GM19438 (cell line): ENCODE measurements around the gene PI4KA.

Experiments
- ATAC-seq: cut with Tn5 transposase; IDR thresholded peaks from one replicate; pipeline ENCODE4 v1.9.1; 2021; ENCODE audit warnings: low read depth; ENCODE audit not compliant: unreplicated experiment

PI4KA gene

GRCh38 chr22:20881869-20882815 lies 23.5 kb upstream of the PI4KA start:
- no peak for ATAC-seq

- ATAC-seq, result no peak
Observed at GRCh38 chr22:20881231-20881630, 22.6 kb upstream of the PI4KA start.

DNA sequence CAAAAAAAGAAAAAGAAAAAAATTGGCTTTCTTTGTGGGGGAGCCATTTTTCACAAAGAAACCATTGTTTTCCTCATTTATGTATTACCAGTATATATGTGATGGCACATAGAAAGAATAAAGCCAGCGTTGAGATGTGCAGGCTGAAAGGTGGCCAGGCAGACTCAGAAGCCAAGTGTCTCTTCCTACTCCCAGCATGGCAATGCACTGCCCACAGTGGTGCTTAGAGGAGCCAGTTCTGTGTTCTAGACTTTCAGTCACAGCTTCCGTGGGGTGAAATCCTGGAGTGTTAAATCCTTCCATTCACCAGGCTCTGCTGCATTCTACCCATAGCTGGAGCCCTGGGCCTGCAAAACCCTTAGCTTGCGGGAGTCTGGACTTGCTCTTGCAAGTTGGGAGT lies 19.1 kb upstream of the PI4KA start:
- no peak for ATAC-seq

- ATAC-seq, result no peak
Observed at GRCh38 chr22:20875296-20875695, 16.7 kb upstream of the PI4KA start.

DNA sequence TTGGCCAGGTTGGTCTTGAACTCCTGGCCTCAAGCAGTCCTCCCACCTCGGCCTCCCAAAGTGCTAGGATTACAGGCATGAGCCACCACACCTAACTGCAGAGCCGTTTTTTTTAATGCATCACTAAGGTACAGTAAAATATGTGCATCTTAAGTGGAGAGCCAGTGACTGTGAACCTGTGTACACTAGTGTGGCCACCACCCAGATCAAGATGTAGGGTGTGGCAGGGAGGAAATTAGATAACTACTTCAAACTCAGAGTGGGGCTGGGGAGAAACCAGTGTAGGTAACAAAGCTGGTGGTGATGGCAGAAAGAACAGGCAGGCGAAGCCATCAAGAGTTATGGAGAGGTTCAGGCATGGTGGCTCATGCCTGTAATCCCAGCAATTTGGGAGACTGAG lies 14.6 kb upstream of the PI4KA start:
- no peak for ATAC-seq

DNA sequence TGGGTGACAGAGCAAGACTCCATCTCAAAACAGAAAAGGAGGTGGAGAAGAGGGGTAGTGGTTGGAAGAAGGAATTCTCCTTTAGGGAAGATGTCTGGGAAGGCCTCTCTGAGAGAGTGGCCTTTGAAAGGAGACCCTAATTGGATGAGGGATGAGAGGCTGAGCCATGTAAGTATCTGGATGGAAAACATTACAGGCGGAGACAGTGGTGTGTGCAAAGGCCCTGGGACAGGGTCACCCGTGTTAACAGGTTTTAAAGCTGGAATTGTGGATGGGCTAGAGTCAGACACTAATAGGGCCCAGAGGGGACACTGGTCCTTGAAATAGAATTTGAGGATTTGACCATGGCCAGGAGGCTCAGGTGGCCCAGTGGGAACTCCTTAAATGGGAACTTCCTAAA lies 10.6 kb upstream of the PI4KA start:
- ATAC-seq, result no peak

GRCh38 chr22:20868025-20868962 lies 9.7 kb upstream of the PI4KA start:
- ATAC-seq, result no peak

DNA sequence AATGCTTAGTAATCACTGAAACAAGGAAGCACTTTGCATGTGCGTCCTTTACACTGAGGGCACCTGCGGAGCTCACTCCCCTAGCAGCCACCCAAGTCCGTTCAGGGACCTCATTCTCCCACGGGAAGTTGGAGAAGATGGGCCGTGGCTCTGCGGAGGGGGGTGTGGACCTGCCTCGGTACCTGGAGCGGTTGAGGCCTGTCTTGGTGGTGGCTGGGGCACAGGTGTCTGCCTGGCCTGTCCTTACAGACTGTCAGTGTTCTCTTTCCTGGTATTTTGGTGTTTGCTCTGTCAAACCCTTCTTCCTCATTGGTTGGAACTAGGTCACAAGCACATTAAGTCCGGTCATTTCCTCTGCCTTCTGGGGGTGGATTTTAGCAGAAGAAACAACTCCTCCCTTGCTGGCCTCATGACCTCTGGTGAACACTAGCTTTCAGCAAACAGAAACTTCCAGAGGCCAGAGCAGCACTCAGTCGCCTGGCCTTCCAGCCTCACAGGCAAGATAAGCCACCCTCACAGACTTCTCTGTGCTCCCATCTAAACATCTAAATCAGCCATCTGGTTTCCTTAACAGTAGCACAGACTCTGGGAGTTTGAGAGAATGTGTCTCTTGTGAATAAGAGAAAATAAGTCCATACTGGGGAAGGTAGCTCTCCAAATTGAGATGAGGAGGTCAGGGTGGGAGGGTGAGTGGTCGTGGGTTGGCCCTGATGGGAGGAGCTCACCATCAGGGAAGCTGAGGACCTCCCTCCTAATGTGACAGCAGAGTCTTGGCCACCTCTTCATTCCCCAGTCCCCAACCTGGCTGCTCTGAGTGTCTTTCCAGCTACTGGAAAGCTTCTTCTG lies 8.8 kb upstream of the PI4KA start:
- ATAC-seq, result no peak

DNA sequence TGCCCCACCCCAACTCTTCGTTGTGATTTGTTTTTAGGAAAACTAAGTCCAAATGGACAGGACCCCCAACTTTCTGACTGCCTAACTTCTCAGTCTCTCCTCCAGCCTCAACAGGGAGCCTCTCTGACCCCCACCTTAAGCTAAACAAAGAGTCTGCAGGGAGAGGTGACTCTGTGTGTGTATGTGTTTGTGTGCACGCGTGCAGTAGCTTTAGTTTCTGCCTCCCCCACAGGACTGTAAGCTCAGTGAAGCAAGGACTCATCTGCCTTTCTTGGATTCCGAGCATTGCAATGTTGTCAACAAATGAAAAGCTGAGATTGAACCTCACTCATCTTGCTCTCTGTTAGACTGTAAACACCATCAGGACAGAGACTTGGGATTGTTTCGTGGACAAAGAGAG lies 8.1 kb upstream of the PI4KA start:
- no peak for ATAC-seq

- no peak for ATAC-seq
Observed at GRCh38 chr22:20865875-20866445, 7.3 kb upstream of the PI4KA start.

- ATAC-seq, result no peak
Observed at GRCh38 chr22:20865331-20865730, 6.7 kb upstream of the PI4KA start.

- no peak for ATAC-seq
Observed at GRCh38 chr22:20864186-20864908, 5.7 kb upstream of the PI4KA start.

GRCh38 chr22:20863366-20863765 lies 4.8 kb upstream of the PI4KA start:
- no peak for ATAC-seq

DNA sequence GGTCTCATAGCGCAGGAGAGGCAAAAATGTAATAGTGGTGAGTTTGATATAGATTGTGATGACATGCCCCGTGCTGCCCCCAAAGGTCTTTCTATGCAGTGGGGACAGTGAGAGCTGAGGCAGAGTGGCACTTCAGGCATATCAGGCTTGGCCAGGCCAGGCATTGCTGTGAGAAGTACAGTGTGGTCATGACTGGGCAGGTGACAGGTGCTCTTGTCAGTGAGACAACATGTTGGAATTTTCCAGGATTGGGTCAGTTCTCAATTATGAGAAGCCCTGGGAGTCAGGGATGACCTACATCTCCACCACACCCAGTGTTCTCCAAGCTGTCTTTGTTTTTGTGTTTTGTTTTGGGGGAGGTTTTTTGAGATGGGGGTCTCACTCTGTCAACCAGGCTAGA lies 3.9 kb upstream of the PI4KA start:
- ATAC-seq, result no peak

DNA sequence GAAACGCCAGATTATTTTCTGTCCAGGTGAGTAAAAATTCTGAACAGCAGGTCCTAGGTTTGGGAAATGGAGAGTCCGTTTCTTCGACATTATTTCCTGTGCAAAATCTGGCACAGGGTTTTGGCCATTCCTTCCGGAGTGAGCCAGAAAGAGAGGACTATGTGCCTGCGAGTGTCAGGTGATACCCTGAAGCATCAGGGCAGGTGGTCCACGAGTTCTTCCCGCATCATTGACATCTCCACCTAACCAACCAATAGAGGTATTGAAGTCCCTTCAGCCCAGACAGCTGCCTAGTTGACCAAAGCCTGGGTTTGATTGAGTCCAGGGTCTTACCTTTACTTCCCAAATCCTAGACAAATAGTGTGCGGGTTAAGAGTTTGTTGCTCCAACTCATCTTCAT lies 1.0 kb upstream of the PI4KA start:
- ATAC-seq, result no peak

DNA sequence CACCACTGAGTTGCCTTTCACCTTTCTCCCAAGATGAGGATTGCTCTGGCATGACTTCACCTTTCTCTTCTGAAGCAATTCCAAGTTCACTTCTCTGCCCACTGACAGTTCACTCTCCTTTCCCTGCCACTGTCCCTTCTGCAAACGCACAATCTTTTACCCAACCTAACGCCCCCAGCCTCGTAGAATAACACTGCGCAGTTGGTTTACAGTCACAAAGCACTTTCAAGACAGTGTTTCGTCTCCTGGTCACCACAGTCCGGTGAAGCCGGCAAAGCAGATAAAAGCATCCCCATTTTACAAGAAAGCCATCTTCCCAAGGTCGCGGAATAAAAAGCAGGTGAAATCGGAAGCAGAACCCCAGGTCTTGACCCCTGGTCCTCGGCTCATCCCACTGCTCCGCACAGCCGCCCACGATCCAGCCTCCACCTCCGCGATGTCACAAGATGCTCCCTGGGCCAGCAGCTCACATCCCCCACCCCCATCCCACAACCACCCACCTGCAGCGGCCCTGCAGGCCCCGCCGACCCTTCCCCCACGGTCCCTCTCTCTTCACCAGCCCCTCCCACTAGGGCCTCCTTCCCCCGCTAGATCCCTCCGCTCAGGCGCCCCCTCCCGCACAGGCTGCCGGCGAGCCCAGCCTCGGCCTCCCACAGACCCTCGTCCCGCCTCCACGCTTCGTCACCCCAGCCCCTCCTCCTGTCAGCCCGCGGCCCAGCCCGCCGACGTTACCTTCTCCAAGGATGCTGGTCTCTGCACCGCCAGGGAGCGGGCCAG lies 585 bp downstream of the PI4KA start:
- ATAC-seq, result peak; percentile 45

DNA sequence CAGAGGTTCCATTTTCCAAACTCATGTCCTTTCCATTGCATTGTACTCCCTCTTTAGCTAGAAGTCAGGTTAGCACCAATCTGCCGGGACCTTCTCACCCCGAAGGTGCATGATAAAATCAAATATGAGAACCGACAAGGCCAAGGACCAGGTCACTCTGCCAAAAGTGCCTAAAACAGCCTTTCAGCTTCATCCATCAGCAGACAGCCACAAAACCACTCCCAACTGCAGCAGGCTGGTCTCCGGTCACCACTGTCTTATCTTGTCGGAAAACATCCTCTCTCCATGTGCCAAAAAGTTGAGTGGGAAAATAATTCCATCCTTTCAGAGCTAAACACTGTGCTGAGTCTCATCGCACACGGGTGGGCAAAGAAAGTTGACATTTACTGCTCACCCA lies 1.4 kb downstream of the PI4KA start:
- no peak for ATAC-seq

DNA sequence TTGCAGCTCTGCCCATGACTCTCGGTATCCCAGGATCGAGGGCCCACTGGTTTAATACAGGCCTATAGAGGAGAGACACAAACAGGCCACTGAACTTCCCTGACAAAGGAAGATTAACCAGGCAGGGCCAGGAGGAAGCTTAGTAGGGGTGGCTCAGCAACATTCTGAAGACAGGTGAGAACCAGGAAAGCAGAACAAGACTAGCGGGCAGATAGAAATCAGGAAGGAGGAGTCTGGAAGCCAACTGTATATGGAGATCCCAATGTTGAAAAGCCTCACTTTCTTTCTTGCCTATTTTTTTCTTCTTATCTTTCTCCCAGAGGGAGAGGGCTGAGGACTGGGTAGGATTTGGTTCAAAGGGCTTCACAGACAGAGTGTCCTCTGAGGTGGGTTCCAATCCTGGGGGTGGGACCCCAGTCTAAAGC lies 5.4 kb downstream of the PI4KA start:
- no peak for ATAC-seq

GRCh38 chr22:20852503-20852902 lies 6.1 kb downstream of the PI4KA start:
- ATAC-seq, result no peak
